ENCODE measurements around the gene CEP128.

- no peak for TF ChIP-seq POLR2AphosphoS5 (IDR thresholded peaks at IDR 0.05; ENCODE audit: low read depth)
- TF ChIP-seq, protein P1, sequence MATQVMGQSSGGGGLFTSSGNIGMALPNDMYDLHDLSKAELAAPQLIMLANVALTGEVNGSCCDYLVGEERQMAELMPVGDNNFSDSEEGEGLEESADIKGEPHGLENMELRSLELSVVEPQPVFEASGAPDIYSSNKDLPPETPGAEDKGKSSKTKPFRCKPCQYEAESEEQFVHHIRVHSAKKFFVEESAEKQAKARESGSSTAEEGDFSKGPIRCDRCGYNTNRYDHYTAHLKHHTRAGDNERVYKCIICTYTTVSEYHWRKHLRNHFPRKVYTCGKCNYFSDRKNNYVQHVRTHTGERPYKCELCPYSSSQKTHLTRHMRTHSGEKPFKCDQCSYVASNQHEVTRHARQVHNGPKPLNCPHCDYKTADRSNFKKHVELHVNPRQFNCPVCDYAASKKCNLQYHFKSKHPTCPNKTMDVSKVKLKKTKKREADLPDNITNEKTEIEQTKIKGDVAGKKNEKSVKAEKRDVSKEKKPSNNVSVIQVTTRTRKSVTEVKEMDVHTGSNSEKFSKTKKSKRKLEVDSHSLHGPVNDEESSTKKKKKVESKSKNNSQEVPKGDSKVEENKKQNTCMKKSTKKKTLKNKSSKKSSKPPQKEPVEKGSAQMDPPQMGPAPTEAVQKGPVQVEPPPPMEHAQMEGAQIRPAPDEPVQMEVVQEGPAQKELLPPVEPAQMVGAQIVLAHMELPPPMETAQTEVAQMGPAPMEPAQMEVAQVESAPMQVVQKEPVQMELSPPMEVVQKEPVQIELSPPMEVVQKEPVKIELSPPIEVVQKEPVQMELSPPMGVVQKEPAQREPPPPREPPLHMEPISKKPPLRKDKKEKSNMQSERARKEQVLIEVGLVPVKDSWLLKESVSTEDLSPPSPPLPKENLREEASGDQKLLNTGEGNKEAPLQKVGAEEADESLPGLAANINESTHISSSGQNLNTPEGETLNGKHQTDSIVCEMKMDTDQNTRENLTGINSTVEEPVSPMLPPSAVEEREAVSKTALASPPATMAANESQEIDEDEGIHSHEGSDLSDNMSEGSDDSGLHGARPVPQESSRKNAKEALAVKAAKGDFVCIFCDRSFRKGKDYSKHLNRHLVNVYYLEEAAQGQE (IDR thresholded peaks at IDR 0.05; ENCODE audit: unreplicated experiment) = no peak
Measured at GRCh38 chr14:80981156-80981555, 39.6 kb upstream of the CEP128 start.
